Central memory CD8-positive, alpha-beta T cell (primary cell): Measurements from ENCODE around the gene BAIAP3.
"Not testable (repeated sequence)": the region's sequence is repeated elsewhere in the genome, so short reads cannot be mapped to it uniquely, and the experiment has no call there.

Experiments used
- ATAC-seq: fragments of 150-1000 bp; cut with Tn5 transposase; replicated peaks from 2 replicates; pipeline ENCODE4 v1.10.0; 2022; ENCODE audit warnings: mild to moderate bottlenecking, moderate FRiP score, moderate number of reproducible peaks; ENCODE audit not compliant: poor library complexity, severe bottlenecking; ENCODE audit errors: extremely low read depth
- DNase-seq, 2 donors: peaks; one replicate each; pipeline ENCODE4 v3.0.0; 2021; ENCODE audit warnings: low spot score in 2 of 2
- H3K27ac Mint-ChIP-seq: one replicate; pipeline ENCODE4 v1.8.0; 2022; ENCODE audit warnings: low read depth, mild to moderate bottlenecking, moderate library complexity, mixed read lengths
- H3K27me3 Mint-ChIP-seq: one replicate; pipeline ENCODE4 v1.8.0; 2022; ENCODE audit warnings: mixed read lengths
- H3K36me3 Mint-ChIP-seq: one replicate; pipeline ENCODE4 v1.8.0; 2022; ENCODE audit warnings: mild to moderate bottlenecking, moderate library complexity, mixed read lengths; ENCODE audit not compliant: insufficient read depth
- H3K4me1 Mint-ChIP-seq: one replicate; pipeline ENCODE4 v1.8.0; 2022; ENCODE audit warnings: mixed read lengths
- H3K4me3 Mint-ChIP-seq: one replicate; pipeline ENCODE4 v1.8.0; 2022; ENCODE audit warnings: mild to moderate bottlenecking, moderate library complexity, mixed read lengths
- H3K9me3 Mint-ChIP-seq: one replicate; pipeline ENCODE4 v1.8.0; 2022; ENCODE audit warnings: mixed read lengths

Gene BAIAP3

GRCh38 chr16:1325673-1326371 is 7.6 kb upstream of the BAIAP3 start:
- Mint-ChIP-seq H3K9me3 (no peaks in the 10 kb centered on the region), H3K27me3 (no peaks in the 10 kb centered on the region), H3K4me1 (no peaks in the 10 kb centered on the region), H3K36me3 (peaks cover 32% of the 10 kb centered on the region), H3K27ac (no peak overlapping the region), H3K4me3 (no peak overlapping the region)
- DNase-seq (no peak), ATAC-seq (no peak)

GRCh38 chr16:1326391-1326790 is 7.1 kb upstream of the BAIAP3 start:
- H3K27me3 Mint-ChIP-seq: no peaks in the 10 kb centered on the region
- peaks cover 29% of the 10 kb centered on the region for H3K36me3 Mint-ChIP-seq
- no peak overlapping the region for H3K27ac Mint-ChIP-seq
- DNase-seq (no peak), ATAC-seq (no peak)
- no peak overlapping the region for H3K4me3 Mint-ChIP-seq
- H3K9me3 Mint-ChIP-seq: no peaks in the 10 kb centered on the region
- H3K4me1 Mint-ChIP-seq: peaks cover 3% of the 10 kb centered on the region

GRCh38 chr16:1326946-1327618 is 6.4 kb upstream of the BAIAP3 start:
- Mint-ChIP-seq H3K36me3 (peaks cover 30% of the 10 kb centered on the region), H3K4me1 (peaks cover 10% of the 10 kb centered on the region), H3K9me3 (no peaks in the 10 kb centered on the region), H3K4me3 (no peak overlapping the region), H3K27me3 (peaks cover under 1% of the 10 kb centered on the region), H3K27ac (no peak overlapping the region)
- DNase-seq (no peak), ATAC-seq (no peak)

DNA sequence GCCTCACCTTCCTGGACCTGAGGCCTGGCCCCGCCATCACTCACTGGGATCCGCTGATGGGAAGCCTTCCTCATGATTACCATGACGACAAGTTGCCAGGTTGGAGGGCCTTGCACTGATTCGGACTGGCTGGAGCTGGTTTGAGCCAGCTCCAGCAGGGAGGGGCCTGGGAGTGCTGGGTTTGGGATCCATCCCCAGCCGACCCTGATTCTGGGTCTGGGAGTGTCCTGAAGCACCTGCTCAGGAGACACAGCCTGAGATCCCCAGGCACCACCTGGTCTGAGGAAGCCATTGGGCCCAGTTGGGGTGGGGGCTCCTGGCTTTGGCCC is 5.9 kb upstream of the BAIAP3 start:
- H3K27me3 Mint-ChIP-seq: peaks cover 5% of the 10 kb centered on the region
- H3K36me3 Mint-ChIP-seq: peaks cover 26% of the 10 kb centered on the region
- no peak for ATAC-seq
- no peak overlapping the region for H3K4me3 Mint-ChIP-seq
- H3K4me1 Mint-ChIP-seq: peaks cover 14% of the 10 kb centered on the region
- no peaks in the 10 kb centered on the region for H3K9me3 Mint-ChIP-seq
- H3K27ac Mint-ChIP-seq: no peak overlapping the region
- DNase-seq: no peak

DNA sequence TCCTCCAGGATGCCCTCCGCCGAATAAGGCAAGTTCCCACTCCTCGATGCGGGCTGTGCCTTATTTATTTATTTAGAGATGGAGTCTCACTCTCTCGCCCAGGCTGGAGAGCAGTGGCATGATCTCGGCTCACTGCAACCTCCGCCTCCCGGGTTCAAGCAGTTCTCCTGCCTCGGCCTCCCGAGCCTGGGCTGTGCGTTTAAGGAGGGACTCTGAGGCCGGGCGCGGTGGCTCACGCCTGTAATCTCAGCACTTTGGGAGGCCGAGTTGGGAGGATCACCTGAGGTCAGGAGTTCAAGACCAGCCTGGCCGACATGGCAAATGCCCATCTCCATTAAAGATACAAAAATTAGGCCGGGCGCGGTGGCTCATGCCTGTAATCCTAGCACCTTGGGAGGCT is 5.3 kb upstream of the BAIAP3 start:
- H3K27me3 Mint-ChIP-seq, H3K27ac Mint-ChIP-seq: not testable (repeated sequence)
- H3K4me1 Mint-ChIP-seq: peaks cover 17% of the 10 kb centered on the region

DNA sequence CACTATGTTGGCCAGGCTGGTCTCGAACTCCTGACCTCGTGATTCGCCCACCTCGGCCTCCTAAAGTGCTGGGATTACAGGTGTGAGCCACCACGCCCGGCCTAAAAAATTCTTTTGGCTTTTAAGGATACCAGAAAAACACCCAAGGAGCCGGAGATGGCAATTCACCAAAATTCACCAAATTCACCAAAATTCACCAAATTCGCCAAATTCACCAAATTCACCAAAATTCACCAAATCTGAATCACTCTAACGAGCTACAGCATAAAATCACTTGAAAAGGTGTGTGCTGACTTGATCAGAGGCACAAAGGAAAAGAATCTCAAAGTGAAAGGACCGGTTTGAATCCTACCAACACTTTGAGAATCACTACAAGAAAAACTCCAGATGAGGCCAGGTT is 4.5 kb upstream of the BAIAP3 start:
- not testable (repeated sequence) for DNase-seq, H3K4me3 Mint-ChIP-seq, H3K9me3 Mint-ChIP-seq, H3K27ac Mint-ChIP-seq, ATAC-seq, H3K27me3 Mint-ChIP-seq
- H3K4me1 Mint-ChIP-seq: peaks cover 17% of the 10 kb centered on the region
- H3K36me3 Mint-ChIP-seq: peaks cover 18% of the 10 kb centered on the region

More for the DNA sequence above, 5.3 kb upstream of the BAIAP3 start:
- ATAC-seq, H3K4me3 Mint-ChIP-seq, DNase-seq, H3K9me3 Mint-ChIP-seq: not testable (repeated sequence)
- peaks cover 22% of the 10 kb centered on the region for H3K36me3 Mint-ChIP-seq

- peaks cover 8% of the 10 kb centered on the region for H3K27me3 Mint-ChIP-seq
- H3K4me1 Mint-ChIP-seq: peaks cover 17% of the 10 kb centered on the region
- ATAC-seq: no peak
- no peak overlapping the region for H3K4me3 Mint-ChIP-seq
- no peak for DNase-seq
- H3K27ac Mint-ChIP-seq: no peak overlapping the region
- no peaks in the 10 kb centered on the region for H3K9me3 Mint-ChIP-seq
- H3K36me3 Mint-ChIP-seq: peaks cover 13% of the 10 kb centered on the region
Observed at GRCh38 chr16:1330260-1330914, 3.1 kb upstream of the BAIAP3 start.

- peak overlapping the region; percentile 82 for H3K27ac Mint-ChIP-seq
- DNase-seq (no peak), ATAC-seq (no peak)
- H3K9me3 Mint-ChIP-seq: no peaks in the 10 kb centered on the region
- H3K27me3 Mint-ChIP-seq: peaks cover 8% of the 10 kb centered on the region
- peaks cover 17% of the 10 kb centered on the region for H3K4me1 Mint-ChIP-seq
- H3K4me3 Mint-ChIP-seq: peak overlapping the region; percentile 81
- peaks cover 14% of the 10 kb centered on the region for H3K36me3 Mint-ChIP-seq
Observed at GRCh38 chr16:1330931-1331711, 2.3 kb upstream of the BAIAP3 start.

- peaks cover 13% of the 10 kb centered on the region for H3K36me3 Mint-ChIP-seq
- H3K9me3 Mint-ChIP-seq: no peaks in the 10 kb centered on the region
- H3K4me3 Mint-ChIP-seq: peak overlapping the region; percentile 81
- ATAC-seq (peak; percentile 53), DNase-seq (peak in 1 of 2 donors; percentile 59)
- H3K4me1 Mint-ChIP-seq: peaks cover 17% of the 10 kb centered on the region
- peak overlapping the region; percentile 82 for H3K27ac Mint-ChIP-seq
- peaks cover 8% of the 10 kb centered on the region for H3K27me3 Mint-ChIP-seq
Observed at GRCh38 chr16:1331712-1332617, 1.5 kb upstream of the BAIAP3 start.

- Mint-ChIP-seq H3K4me3 (peak overlapping the region; percentile 81), H3K36me3 (peaks cover 13% of the 10 kb centered on the region), H3K9me3 (no peaks in the 10 kb centered on the region), H3K4me1 (peaks cover 17% of the 10 kb centered on the region), H3K27me3 (peaks cover 8% of the 10 kb centered on the region), H3K27ac (peak overlapping the region; percentile 82)
- DNase-seq: no peak
- no peak for ATAC-seq
Observed at GRCh38 chr16:1332618-1333148, 762 bp upstream of the BAIAP3 start.

GRCh38 chr16:1333854-1334700 is 632 bp downstream of the BAIAP3 start:
- Mint-ChIP-seq H3K36me3 (peaks cover 11% of the 10 kb centered on the region), H3K27ac (no peak overlapping the region), H3K9me3 (no peaks in the 10 kb centered on the region), H3K4me3 (peak overlapping the region; percentile 47), H3K4me1 (peaks cover 17% of the 10 kb centered on the region), H3K27me3 (peaks cover 8% of the 10 kb centered on the region)
- no peak for DNase-seq
- no peak for ATAC-seq
